ENCODE measurements around the gene COL27A1.

DNA sequence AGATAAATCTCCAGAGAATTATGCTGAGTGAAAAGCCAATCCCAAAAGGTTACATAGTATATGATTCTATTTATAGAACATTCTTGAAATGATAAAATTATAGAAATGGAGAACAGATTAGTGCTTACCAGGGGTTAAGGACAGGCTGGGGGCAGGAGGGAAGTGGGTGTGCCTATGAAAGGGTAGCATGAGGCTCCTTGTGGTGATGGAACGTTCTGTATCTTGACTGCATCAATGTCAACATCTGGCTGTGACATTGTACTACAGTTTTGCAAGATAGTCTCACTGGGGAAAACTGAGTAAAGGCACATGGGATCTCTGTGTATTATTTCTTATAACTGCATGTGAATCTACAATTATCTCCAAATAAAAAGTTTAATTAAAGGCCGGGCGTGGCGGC lies 196.6 kb downstream of the COL27A1 start:
- TF ChIP-seq, protein P1, sequence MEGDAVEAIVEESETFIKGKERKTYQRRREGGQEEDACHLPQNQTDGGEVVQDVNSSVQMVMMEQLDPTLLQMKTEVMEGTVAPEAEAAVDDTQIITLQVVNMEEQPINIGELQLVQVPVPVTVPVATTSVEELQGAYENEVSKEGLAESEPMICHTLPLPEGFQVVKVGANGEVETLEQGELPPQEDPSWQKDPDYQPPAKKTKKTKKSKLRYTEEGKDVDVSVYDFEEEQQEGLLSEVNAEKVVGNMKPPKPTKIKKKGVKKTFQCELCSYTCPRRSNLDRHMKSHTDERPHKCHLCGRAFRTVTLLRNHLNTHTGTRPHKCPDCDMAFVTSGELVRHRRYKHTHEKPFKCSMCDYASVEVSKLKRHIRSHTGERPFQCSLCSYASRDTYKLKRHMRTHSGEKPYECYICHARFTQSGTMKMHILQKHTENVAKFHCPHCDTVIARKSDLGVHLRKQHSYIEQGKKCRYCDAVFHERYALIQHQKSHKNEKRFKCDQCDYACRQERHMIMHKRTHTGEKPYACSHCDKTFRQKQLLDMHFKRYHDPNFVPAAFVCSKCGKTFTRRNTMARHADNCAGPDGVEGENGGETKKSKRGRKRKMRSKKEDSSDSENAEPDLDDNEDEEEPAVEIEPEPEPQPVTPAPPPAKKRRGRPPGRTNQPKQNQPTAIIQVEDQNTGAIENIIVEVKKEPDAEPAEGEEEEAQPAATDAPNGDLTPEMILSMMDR (IDR thresholded peaks at IDR 0.05; ENCODE audit: borderline replicate concordance, extremely low read depth, low read length, poor library complexity, severe bottlenecking) = no peak
- TF ChIP-seq EZH2 (IDR thresholded peaks at IDR 0.05; ENCODE audit: borderline replicate concordance, low read depth, low read length, severe bottlenecking) = no peak
